Measurements from ENCODE around the gene ALDH1A1.
"Not testable (repeated sequence)": the region's sequence is repeated elsewhere in the genome, so short reads cannot be mapped to it uniquely, and the experiment has no call there.

ALDH1A1 gene

GRCh38 chr9:72872718-72873117 is 80.1 kb downstream of the ALDH1A1 start:
- no peak overlapping the region for H3K4me2 ChIP-seq
- H4K20me1 ChIP-seq (ENCODE audit: insufficient read depth): no peaks in the 10 kb centered on the region
- no peak overlapping the region for H3K27ac ChIP-seq
- H3K79me2 ChIP-seq (ENCODE audit: insufficient read depth, low read depth): no peaks in the 10 kb centered on the region
- H3K9ac ChIP-seq: no peak overlapping the region
- H3K4me3 ChIP-seq (IDR thresholded peaks at IDR 0.05; ENCODE audit: insufficient read depth, low read depth, low read length): no peak overlapping the region
- peaks cover 10% of the 10 kb centered on the region for H3K4me1 ChIP-seq (ENCODE audit: low read depth, poor library complexity, severe bottlenecking)
- no peak overlapping the region for H2AFZ ChIP-seq (ENCODE audit: low read depth)
- no peaks in the 10 kb centered on the region for H3K36me3 ChIP-seq (ENCODE audit: insufficient read depth)
- TF ChIP-seq, protein P1, sequence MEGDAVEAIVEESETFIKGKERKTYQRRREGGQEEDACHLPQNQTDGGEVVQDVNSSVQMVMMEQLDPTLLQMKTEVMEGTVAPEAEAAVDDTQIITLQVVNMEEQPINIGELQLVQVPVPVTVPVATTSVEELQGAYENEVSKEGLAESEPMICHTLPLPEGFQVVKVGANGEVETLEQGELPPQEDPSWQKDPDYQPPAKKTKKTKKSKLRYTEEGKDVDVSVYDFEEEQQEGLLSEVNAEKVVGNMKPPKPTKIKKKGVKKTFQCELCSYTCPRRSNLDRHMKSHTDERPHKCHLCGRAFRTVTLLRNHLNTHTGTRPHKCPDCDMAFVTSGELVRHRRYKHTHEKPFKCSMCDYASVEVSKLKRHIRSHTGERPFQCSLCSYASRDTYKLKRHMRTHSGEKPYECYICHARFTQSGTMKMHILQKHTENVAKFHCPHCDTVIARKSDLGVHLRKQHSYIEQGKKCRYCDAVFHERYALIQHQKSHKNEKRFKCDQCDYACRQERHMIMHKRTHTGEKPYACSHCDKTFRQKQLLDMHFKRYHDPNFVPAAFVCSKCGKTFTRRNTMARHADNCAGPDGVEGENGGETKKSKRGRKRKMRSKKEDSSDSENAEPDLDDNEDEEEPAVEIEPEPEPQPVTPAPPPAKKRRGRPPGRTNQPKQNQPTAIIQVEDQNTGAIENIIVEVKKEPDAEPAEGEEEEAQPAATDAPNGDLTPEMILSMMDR (conservative IDR thresholded peaks at IDR 0.05; ENCODE audit: low read depth, low read length): no peak
- H3K27me3 ChIP-seq (ENCODE audit: insufficient read depth, low read depth): no peaks in the 10 kb centered on the region

DNA sequence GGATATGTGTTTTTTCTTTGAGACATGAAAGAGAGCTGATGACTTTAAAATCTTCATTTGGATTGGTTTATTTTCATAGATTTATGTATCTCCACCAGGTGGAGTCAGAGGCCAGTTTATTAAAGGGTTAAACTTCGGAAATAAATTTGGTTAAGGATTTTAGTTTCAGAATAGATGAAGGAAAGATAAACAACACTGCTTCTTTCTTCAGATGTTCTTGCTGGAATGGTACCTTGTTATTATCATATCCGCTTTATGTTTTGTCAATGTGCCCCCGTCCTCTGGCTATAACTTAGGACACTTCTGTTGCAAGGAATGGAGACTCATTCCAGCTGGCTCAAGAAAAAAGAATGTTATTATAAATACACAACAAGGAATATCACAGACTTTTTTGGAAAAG is 81.2 kb downstream of the ALDH1A1 start:
- Histone ChIP-seq H3K27ac (no peak overlapping the region), H3K9ac (no peak overlapping the region), H3K4me2 (no peak overlapping the region)

GRCh38 chr9:72864327-72864726 is 88.5 kb downstream of the ALDH1A1 start:
- Histone ChIP-seq H3K79me2 (ENCODE audit: insufficient read depth, low read depth) (no peaks in the 10 kb centered on the region), H3K4me3 (IDR thresholded peaks at IDR 0.05; ENCODE audit: insufficient read depth, low read depth, low read length) (no peak overlapping the region), H3K4me1 (ENCODE audit: low read depth, poor library complexity, severe bottlenecking) (no peaks in the 10 kb centered on the region), H3K27ac (no peak overlapping the region), H4K20me1 (ENCODE audit: insufficient read depth) (no peaks in the 10 kb centered on the region), H3K27me3 (ENCODE audit: insufficient read depth, low read depth) (no peaks in the 10 kb centered on the region), H3K36me3 (ENCODE audit: insufficient read depth) (no peaks in the 10 kb centered on the region), H2AFZ (ENCODE audit: low read depth) (no peak overlapping the region), H3K9ac (no peak overlapping the region), H3K4me2 (no peak overlapping the region)
- TF ChIP-seq, protein P1 (conservative IDR thresholded peaks at IDR 0.05; ENCODE audit: low read depth, low read length): no peak

More for the DNA sequence above, 81.2 kb downstream of the ALDH1A1 start:
- Histone ChIP-seq H3K79me2 (ENCODE audit: insufficient read depth, low read depth) (no peaks in the 10 kb centered on the region), H3K27me3 (ENCODE audit: insufficient read depth, low read depth) (no peaks in the 10 kb centered on the region), H3K4me1 (ENCODE audit: low read depth, poor library complexity, severe bottlenecking) (peaks cover 10% of the 10 kb centered on the region), H3K4me3 (IDR thresholded peaks at IDR 0.05; ENCODE audit: insufficient read depth, low read depth, low read length) (no peak overlapping the region), H2AFZ (ENCODE audit: low read depth) (no peak overlapping the region), H4K20me1 (ENCODE audit: insufficient read depth) (no peaks in the 10 kb centered on the region), H3K36me3 (ENCODE audit: insufficient read depth) (no peaks in the 10 kb centered on the region)
- TF ChIP-seq, protein P1 (conservative IDR thresholded peaks at IDR 0.05; ENCODE audit: low read depth, low read length): peak; percentile 51

DNA sequence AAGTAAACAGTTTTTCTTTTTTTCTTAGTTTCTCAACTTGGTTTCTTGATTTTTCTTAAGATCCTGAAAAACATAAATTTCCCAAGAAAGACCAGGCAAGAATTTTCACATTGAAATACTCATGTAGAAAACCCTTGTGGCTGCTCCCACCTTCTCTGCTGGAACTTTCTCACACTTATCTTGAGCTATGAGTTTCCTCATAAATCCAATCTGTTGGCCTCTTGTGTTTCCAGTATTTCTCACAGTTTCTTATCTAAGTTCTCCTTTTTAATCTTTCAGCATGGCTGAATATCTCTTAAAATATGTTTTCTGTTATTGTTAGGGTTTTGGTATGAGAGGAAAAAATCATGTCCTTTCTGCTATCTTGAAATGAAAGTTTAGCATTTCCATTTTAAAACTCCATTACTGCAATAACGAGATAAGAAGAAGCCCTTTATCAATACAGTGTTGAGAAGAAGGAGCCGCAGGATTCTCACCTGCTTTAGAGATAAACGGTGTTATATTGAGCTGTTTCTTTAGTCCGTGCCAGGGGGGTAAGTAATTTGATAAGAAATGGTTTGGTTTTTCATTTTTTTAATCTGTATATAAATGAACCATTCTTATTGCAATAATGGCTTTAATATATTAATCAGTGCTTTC is 89.3 kb downstream of the ALDH1A1 start:
- TF ChIP-seq, protein P1 (conservative IDR thresholded peaks at IDR 0.05; ENCODE audit: low read depth, low read length): no peak
- H3K27me3 ChIP-seq (ENCODE audit: insufficient read depth, low read depth): no peaks in the 10 kb centered on the region
- H2AFZ ChIP-seq (ENCODE audit: low read depth): no peak overlapping the region
- H3K4me1 ChIP-seq (ENCODE audit: low read depth, poor library complexity, severe bottlenecking): no peaks in the 10 kb centered on the region
- no peaks in the 10 kb centered on the region for H3K79me2 ChIP-seq (ENCODE audit: insufficient read depth, low read depth)
- H3K27ac ChIP-seq: no peak overlapping the region
- no peak overlapping the region for H3K9ac ChIP-seq
- H4K20me1 ChIP-seq (ENCODE audit: insufficient read depth): no peaks in the 10 kb centered on the region
- H3K36me3 ChIP-seq (ENCODE audit: insufficient read depth): no peaks in the 10 kb centered on the region
- H3K4me3 ChIP-seq (IDR thresholded peaks at IDR 0.05; ENCODE audit: insufficient read depth, low read depth, low read length): no peak overlapping the region
- no peak overlapping the region for H3K4me2 ChIP-seq

GRCh38 chr9:72862788-72863187 is 90.1 kb downstream of the ALDH1A1 start:
- H3K4me1 ChIP-seq (ENCODE audit: low read depth, poor library complexity, severe bottlenecking); H3K4me2 ChIP-seq; H2AFZ ChIP-seq (ENCODE audit: low read depth): not testable (repeated sequence)

More at GRCh38 chr9:72862788-72863187, 90.1 kb downstream of the ALDH1A1 start:
- H3K9ac ChIP-seq; H3K4me3 ChIP-seq (IDR thresholded peaks at IDR 0.05; ENCODE audit: insufficient read depth, low read depth, low read length); H3K27ac ChIP-seq; H3K79me2 ChIP-seq (ENCODE audit: insufficient read depth, low read depth); H3K36me3 ChIP-seq (ENCODE audit: insufficient read depth); H4K20me1 ChIP-seq (ENCODE audit: insufficient read depth); H3K27me3 ChIP-seq (ENCODE audit: insufficient read depth, low read depth): not testable (repeated sequence)
